Fibroblast of lung (primary cell): ENCODE data around the gene SH3PXD2A.

Experiments
- CTCF ChIP-seq, 2 donors: IDR thresholded peaks in 1 of 2; conservative IDR thresholded peaks in 1 of 2; 1 replicate in 1 of 2; 2 replicates in 1 of 2; pipeline ENCODE4 v1.5.1; 2011 to 2012; ENCODE audit warnings: low read length in 2 of 2, control low read depth in 1 of 2, inconsistent platforms in 1 of 2, low read depth in 1 of 2, mild to moderate bottlenecking in 1 of 2
- EZH2 ChIP-seq: IDR thresholded peaks from 2 replicates; pipeline ENCODE4 v1.5.1; 2012; ENCODE audit warnings: low read length, control low read depth, mild to moderate bottlenecking; ENCODE audit errors: missing control alignments

- TF ChIP-seq CTCF (conservative IDR thresholded peaks at IDR 0.05 in 1 of 2, IDR thresholded peaks at IDR 0.05 in 1 of 2; ENCODE audit: low read depth in 1 of 2, low read length in 2 of 2) (no peak), EZH2 (no peak)
These were observed 20.8 kb upstream of the SH3PXD2A start for GRCh38 chr10:103876155-103876554.
